Activated CD8-positive, alpha-beta T cell treated with anti-CD3 and anti-CD28 coated beads for 36 hours (primary cell): ENCODE measurements around the gene PACRG. TPM values are rescaled to one million over a fixed set of nuclear protein-coding genes. Genes with fewer than 3 reads are reported as not detected.

Source experiments
- ATAC-seq: fragments of 200-7000 bp; cut with Tn5 transposase; one replicate; pipeline ENCODE4 v1.10.0; 2021; ENCODE audit warnings: mild to moderate bottlenecking, moderate library complexity
- CTCF ChIA-PET: fragments of 350-600 bp; sonication (Branson Sonifier 250); formaldehyde crosslinking; loops from one replicate; lab custom pipeline; 2021; ENCODE audit warnings: antibody characterized with exemption; lab: Charles Lee
- POLR2A ChIA-PET: fragments of 350-600 bp; sonication (Branson Sonifier 250); formaldehyde crosslinking; loops from one replicate; lab custom pipeline; 2021; ENCODE audit warnings: antibody characterized with exemption; lab: Charles Lee
- DNase-seq: peaks from one replicate; pipeline ENCODE4 v3.0.0-alpha.2; 2020
- H3K27ac Mint-ChIP-seq: one replicate; pipeline ENCODE4 v1.8.0; 2021; ENCODE audit warnings: mild to moderate bottlenecking, mixed read lengths
- H3K27me3 Mint-ChIP-seq: one replicate; pipeline ENCODE4 v1.8.0; 2021; ENCODE audit warnings: mixed read lengths
- H3K36me3 Mint-ChIP-seq: one replicate; pipeline ENCODE4 v1.8.0; 2021; ENCODE audit warnings: low read depth, mixed read lengths
- H3K4me1 Mint-ChIP-seq: one replicate; pipeline ENCODE4 v1.8.0; 2021; ENCODE audit warnings: low read depth, mixed read lengths
- H3K4me3 Mint-ChIP-seq: one replicate; pipeline ENCODE4 v1.8.0; 2021; ENCODE audit warnings: mild to moderate bottlenecking, moderate library complexity, mixed read lengths
- H3K9me3 Mint-ChIP-seq: one replicate; pipeline ENCODE4 v1.8.0; 2021; ENCODE audit warnings: mixed read lengths
- intact Hi-C: fragments of 100-400 bp; cut with micrococcal nuclease; formaldehyde crosslinking; loops from one replicate; pipeline ENCODE4 v1.10.0; 2022
- total RNA-seq, 2 experiments: library from RNA; stranded (reverse); gene quantifications; one replicate each; pipeline ENCODE4 v1.2.3, GENCODE V29; 2021
- TF ChIP-seq, protein P1 (sequence below): fragments of 200-600 bp; IDR thresholded peaks from one replicate; pipeline ENCODE4 v1.8.0; 2022; ENCODE audit warnings: antibody characterized with exemption, mild to moderate bottlenecking

The PACRG gene
- total RNA-seq, 2 experiments from 2014 or later, result not detected

DNA sequence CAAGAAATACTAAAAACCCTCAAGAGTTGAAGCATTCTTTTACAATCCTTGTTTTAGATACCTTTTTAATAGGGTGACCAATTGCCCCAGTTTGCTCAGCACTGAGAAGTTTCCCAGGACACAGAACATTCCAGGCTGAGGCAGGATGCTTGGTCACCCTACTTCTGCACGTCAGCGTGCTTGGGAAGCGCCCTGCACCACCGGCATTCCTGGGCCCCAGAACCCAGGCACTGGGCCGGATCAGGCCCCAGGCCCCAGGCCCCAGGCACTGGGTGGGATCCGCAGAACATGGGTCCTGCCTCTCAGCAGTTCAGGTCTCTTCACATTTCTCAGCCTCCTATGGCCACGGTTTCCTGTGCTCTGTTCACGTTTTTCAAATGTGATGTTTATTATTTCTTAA is 472.9 kb downstream of the PACRG start:
- no peak overlapping the region for H3K4me3 Mint-ChIP-seq
- ChIA-PET POLR2A (no interaction called here), CTCF (no interaction called here)
- peaks cover 7% of the 10 kb centered on the region for H3K27me3 Mint-ChIP-seq
- no peak for ATAC-seq
- intact Hi-C loops, result no loop called here
- no peak overlapping the region for H3K27ac Mint-ChIP-seq
- H3K36me3 Mint-ChIP-seq, result no peaks in the 10 kb centered on the region
- TF ChIP-seq, protein P1, sequence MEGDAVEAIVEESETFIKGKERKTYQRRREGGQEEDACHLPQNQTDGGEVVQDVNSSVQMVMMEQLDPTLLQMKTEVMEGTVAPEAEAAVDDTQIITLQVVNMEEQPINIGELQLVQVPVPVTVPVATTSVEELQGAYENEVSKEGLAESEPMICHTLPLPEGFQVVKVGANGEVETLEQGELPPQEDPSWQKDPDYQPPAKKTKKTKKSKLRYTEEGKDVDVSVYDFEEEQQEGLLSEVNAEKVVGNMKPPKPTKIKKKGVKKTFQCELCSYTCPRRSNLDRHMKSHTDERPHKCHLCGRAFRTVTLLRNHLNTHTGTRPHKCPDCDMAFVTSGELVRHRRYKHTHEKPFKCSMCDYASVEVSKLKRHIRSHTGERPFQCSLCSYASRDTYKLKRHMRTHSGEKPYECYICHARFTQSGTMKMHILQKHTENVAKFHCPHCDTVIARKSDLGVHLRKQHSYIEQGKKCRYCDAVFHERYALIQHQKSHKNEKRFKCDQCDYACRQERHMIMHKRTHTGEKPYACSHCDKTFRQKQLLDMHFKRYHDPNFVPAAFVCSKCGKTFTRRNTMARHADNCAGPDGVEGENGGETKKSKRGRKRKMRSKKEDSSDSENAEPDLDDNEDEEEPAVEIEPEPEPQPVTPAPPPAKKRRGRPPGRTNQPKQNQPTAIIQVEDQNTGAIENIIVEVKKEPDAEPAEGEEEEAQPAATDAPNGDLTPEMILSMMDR, result no peak
- H3K4me1 Mint-ChIP-seq, result no peaks in the 10 kb centered on the region
- DNase-seq, result no peak
- H3K9me3 Mint-ChIP-seq, result no peaks in the 10 kb centered on the region

DNA sequence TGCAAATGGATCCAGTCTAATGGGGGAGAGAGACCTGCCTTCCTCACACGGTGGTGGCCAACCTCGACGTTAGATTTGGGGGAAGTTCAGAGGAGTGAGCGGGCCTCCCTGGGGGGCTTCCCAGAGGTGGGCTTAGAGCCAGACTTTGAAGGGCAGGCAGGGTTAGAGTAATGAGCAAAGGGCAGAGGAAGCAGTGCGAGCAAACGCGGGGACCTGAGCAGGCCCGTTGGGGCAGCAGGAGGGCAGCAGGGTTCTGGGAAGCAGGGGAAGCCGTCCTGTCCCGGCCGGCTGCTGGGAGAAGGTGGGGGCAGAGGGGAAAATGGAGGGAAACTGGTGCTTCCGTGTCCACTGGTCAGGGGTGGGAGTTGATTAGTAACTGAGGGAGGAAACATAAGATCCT is 474.1 kb downstream of the PACRG start:
- POLR2A ChIA-PET, result no interaction called here
- TF ChIP-seq, protein P1, result no peak
- intact Hi-C loops, result no loop called here
- H3K36me3 Mint-ChIP-seq, result no peaks in the 10 kb centered on the region
- H3K27me3 Mint-ChIP-seq, result peaks cover 5% of the 10 kb centered on the region
- no peak overlapping the region for H3K4me3 Mint-ChIP-seq
- CTCF ChIA-PET, result no interaction called here
- DNase-seq (no peak), ATAC-seq (no peak)
- no peak overlapping the region for H3K27ac Mint-ChIP-seq
- H3K4me1 Mint-ChIP-seq, result no peaks in the 10 kb centered on the region
- no peaks in the 10 kb centered on the region for H3K9me3 Mint-ChIP-seq

DNA sequence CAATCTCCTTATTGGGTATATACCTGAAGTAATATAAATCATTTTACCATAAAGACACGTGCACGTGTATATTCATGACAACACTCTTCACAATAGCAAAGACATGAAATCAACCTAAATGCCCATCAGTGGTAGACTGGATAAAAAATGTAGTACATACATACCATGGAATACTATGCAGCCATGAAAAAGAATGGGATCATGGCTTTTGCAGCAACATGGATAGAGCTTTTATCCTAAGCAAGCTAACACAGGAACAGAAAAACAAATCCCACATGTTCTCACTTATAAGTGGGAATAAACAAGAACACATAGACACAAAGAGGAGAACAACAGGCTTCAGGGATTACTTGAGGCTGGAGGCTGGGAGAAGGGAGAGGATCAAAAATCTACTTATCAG is 478.4 kb downstream of the PACRG start:
- Mint-ChIP-seq H3K36me3 (no peaks in the 10 kb centered on the region), H3K9me3 (no peaks in the 10 kb centered on the region), H3K4me3 (no peak overlapping the region), H3K27me3 (peaks cover 3% of the 10 kb centered on the region), H3K27ac (no peak overlapping the region), H3K4me1 (no peaks in the 10 kb centered on the region)
- TF ChIP-seq, protein P1, result no peak
- ATAC-seq (no peak), DNase-seq (no peak)
- intact Hi-C loops, result no loop called here
- CTCF ChIA-PET, result no interaction called here
- POLR2A ChIA-PET, result no interaction called here

DNA sequence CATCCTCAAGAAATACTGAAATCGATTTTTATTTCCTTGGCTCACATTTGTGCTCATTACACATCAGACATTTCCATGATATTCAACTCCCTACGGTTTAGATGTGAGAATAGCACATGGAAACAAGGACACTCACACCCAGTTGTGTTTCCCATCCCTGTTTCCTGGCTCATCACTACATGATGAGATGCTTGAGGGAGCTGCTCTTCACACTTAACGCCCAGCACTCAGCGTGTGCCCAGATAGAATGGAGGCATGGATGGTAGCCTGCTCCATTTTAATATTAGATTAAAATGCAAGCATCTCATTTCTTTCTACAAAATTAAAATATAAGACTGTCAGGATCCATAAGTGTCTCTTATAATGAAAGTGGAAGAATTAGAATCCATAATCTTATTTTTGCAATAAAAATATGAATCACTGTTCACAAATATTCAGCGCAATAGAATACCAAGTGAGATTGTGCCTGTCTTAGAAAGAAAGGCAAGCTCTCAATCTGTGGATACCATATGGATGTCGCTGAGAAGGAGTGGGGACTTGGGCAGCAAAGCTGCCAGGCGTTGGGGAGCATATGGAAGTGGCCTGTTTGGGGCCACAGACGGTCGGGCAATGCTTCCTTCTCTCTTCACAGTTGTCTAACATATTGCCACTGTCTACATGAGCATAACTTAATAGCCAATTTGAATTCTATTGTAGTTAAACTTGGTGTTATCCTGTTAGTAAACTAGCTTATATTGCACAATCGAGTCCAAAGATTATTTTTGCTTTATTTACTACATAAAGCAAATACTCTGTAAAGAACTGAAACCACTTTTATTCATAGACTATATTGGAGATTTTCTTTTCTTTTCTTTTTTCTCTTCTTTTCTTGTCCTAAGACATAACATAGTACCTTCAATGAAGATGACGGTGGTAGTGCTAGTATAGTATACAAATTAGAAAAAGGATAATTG is 479.9 kb downstream of the PACRG start:
- H3K36me3 Mint-ChIP-seq, result no peaks in the 10 kb centered on the region
- peaks cover 2% of the 10 kb centered on the region for H3K27me3 Mint-ChIP-seq
- intact Hi-C loops, result no loop called here
- POLR2A ChIA-PET, result no interaction called here
- TF ChIP-seq, protein P1, result no peak
- no peak overlapping the region for H3K4me3 Mint-ChIP-seq
- H3K27ac Mint-ChIP-seq, result no peak overlapping the region
- no peaks in the 10 kb centered on the region for H3K4me1 Mint-ChIP-seq
- no peak for DNase-seq
- no peak for ATAC-seq
- peaks cover 8% of the 10 kb centered on the region for H3K9me3 Mint-ChIP-seq
- CTCF ChIA-PET, result no interaction called here

DNA sequence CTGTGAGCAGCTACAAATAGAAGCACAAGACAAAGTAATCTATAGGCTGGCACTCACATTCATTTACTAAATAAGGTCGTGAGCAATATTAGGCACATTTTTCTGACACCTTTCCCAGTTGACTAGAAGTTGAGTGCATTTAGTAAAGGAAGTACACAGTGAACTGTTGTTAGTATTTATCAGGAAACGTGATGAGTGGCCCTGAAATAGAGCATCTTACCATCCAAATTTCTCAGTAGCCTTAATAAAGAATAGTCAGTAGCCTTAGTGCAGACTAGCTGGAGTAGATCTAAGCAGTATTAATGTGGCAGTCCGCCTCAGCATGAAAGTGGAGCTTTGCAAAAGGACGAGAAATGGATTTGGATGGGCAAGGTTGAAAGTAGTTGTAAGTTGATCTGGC is 481.2 kb downstream of the PACRG start:
- no peaks in the 10 kb centered on the region for H3K4me1 Mint-ChIP-seq
- DNase-seq (no peak), ATAC-seq (no peak)
- no peak overlapping the region for H3K4me3 Mint-ChIP-seq
- peaks cover 8% of the 10 kb centered on the region for H3K9me3 Mint-ChIP-seq
- POLR2A ChIA-PET, result no interaction called here
- no peaks in the 10 kb centered on the region for H3K36me3 Mint-ChIP-seq
- CTCF ChIA-PET, result no interaction called here
- intact Hi-C loops, result no loop called here
- TF ChIP-seq, protein P1, result no peak
- no peaks in the 10 kb centered on the region for H3K27me3 Mint-ChIP-seq
- H3K27ac Mint-ChIP-seq, result no peak overlapping the region
